B cell (primary cell): ENCODE data around the gene TET2.

Source experiments
- EZH2 ChIP-seq: IDR thresholded peaks from 2 replicates; pipeline ENCODE4 v1.6.1; 2012; ENCODE audit warnings: borderline replicate concordance, low read depth, mild to moderate bottlenecking, moderate library complexity, low read length; ENCODE audit not compliant: insufficient read depth, poor library complexity, severe bottlenecking
- TF ChIP-seq, protein P1 (sequence below): fragments of 200-600 bp; IDR thresholded peaks from one replicate; pipeline ENCODE4 v1.8.0; 2022; ENCODE audit warnings: antibody characterized with exemption, mild to moderate bottlenecking

DNA sequence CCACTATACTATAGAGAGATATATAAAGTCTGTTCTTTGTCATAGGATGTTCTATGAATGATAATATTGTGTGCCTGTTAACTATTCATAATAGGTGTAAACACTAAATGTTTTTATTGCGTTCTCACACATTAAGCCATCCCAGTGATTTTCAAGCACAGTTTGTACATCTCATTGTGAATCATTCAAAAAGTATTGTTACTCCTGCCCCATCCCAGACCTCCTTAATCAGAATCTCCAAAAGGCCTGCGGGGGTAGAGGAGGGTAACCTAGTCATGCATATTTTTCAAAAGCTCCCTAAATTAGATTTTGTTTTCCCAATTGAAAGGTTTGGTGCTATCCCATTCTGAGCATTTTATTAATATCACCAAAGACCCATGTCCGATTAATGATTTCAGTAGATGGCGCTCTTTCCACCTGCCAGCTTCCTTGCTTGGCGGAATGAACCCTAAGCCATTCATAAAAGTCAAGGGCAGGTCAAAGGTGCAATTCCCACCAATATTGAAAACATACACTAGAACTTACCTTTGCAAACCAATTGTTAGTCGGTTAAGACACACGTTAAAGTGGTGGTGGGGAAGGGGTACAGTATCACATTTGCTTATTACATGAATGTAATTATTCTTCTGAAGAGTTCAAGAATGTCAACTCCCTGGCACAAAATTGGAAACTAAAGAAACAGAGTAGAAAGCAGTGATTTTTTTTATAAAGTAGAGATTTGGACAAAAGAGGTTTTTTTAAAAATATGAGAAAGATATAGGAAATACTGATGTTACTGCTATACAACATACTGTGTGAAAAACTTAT is 5.8 kb upstream of the TET2 start:
- TF ChIP-seq, protein P1, sequence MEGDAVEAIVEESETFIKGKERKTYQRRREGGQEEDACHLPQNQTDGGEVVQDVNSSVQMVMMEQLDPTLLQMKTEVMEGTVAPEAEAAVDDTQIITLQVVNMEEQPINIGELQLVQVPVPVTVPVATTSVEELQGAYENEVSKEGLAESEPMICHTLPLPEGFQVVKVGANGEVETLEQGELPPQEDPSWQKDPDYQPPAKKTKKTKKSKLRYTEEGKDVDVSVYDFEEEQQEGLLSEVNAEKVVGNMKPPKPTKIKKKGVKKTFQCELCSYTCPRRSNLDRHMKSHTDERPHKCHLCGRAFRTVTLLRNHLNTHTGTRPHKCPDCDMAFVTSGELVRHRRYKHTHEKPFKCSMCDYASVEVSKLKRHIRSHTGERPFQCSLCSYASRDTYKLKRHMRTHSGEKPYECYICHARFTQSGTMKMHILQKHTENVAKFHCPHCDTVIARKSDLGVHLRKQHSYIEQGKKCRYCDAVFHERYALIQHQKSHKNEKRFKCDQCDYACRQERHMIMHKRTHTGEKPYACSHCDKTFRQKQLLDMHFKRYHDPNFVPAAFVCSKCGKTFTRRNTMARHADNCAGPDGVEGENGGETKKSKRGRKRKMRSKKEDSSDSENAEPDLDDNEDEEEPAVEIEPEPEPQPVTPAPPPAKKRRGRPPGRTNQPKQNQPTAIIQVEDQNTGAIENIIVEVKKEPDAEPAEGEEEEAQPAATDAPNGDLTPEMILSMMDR: peak; percentile 79
- TF ChIP-seq EZH2: no peak
